ENCODE results near the gene EVL.
"Not testable (repeated sequence)": the region's sequence is repeated elsewhere in the genome, so short reads cannot be mapped to it uniquely, and the experiment has no call there.

The EVL gene

GRCh38 chr14:100065111-100065871, at the start of gene EVL:
EVL (plus strand) TSS chr14:100065422; CDS start chr14:100065501, 79 bp downstream.
- no peak for DNase-seq (ENCODE audit: low spot score)

- DNase-seq (ENCODE audit: low spot score) = no peak
Observed at GRCh38 chr14:100017553-100017952, 47.7 kb upstream of the EVL start.

GRCh38 chr14:100018054-100018453, 47.2 kb upstream of the EVL start:
- DNase-seq (ENCODE audit: low spot score) = no peak

- no peak for DNase-seq (ENCODE audit: low spot score)
Observed at GRCh38 chr14:100018482-100018881, 46.7 kb upstream of the EVL start.

- no peak for DNase-seq (ENCODE audit: low spot score)
Observed at GRCh38 chr14:100019156-100019744, 46.0 kb upstream of the EVL start.

GRCh38 chr14:100020629-100021028, 44.6 kb upstream of the EVL start:
- no peak for DNase-seq (ENCODE audit: low spot score)

GRCh38 chr14:100022772-100023451, 42.3 kb upstream of the EVL start:
- peak; percentile 77 for DNase-seq (ENCODE audit: low spot score)

GRCh38 chr14:100025111-100025510, 40.1 kb upstream of the EVL start:
- DNase-seq (ENCODE audit: low spot score) = no peak

GRCh38 chr14:100027771-100028490, 37.3 kb upstream of the EVL start:
- DNase-seq (ENCODE audit: low spot score) = no peak

- DNase-seq (ENCODE audit: low spot score) = no peak
Observed at GRCh38 chr14:100028990-100029677, 36.1 kb upstream of the EVL start.

GRCh38 chr14:100030006-100030405, 35.2 kb upstream of the EVL start:
- DNase-seq (ENCODE audit: low spot score) = not testable (repeated sequence)

- DNase-seq (ENCODE audit: low spot score) = peak; percentile 88
Observed at GRCh38 chr14:100030452-100031153, 34.6 kb upstream of the EVL start.

GRCh38 chr14:100031506-100032281, 33.5 kb upstream of the EVL start:
- DNase-seq (ENCODE audit: low spot score) = peak; percentile 94

GRCh38 chr14:100032738-100033137, 32.5 kb upstream of the EVL start:
- DNase-seq (ENCODE audit: low spot score) = no peak

- DNase-seq (ENCODE audit: low spot score) = no peak
Observed at GRCh38 chr14:100033347-100034075, 31.7 kb upstream of the EVL start.

GRCh38 chr14:100034468-100034867, 30.8 kb upstream of the EVL start:
- DNase-seq (ENCODE audit: low spot score) = no peak

GRCh38 chr14:100034961-100035500, 30.2 kb upstream of the EVL start:
- DNase-seq (ENCODE audit: low spot score) = no peak

GRCh38 chr14:100035700-100036099, 29.5 kb upstream of the EVL start:
- no peak for DNase-seq (ENCODE audit: low spot score)

- DNase-seq (ENCODE audit: low spot score) = no peak
Observed at GRCh38 chr14:100037353-100037752, 27.9 kb upstream of the EVL start.
